ENCODE data around the gene FBXL14.
A peak's percentile ranks its signal among the peaks of the same experiment; 100 is the strongest.

Gene FBXL14

DNA sequence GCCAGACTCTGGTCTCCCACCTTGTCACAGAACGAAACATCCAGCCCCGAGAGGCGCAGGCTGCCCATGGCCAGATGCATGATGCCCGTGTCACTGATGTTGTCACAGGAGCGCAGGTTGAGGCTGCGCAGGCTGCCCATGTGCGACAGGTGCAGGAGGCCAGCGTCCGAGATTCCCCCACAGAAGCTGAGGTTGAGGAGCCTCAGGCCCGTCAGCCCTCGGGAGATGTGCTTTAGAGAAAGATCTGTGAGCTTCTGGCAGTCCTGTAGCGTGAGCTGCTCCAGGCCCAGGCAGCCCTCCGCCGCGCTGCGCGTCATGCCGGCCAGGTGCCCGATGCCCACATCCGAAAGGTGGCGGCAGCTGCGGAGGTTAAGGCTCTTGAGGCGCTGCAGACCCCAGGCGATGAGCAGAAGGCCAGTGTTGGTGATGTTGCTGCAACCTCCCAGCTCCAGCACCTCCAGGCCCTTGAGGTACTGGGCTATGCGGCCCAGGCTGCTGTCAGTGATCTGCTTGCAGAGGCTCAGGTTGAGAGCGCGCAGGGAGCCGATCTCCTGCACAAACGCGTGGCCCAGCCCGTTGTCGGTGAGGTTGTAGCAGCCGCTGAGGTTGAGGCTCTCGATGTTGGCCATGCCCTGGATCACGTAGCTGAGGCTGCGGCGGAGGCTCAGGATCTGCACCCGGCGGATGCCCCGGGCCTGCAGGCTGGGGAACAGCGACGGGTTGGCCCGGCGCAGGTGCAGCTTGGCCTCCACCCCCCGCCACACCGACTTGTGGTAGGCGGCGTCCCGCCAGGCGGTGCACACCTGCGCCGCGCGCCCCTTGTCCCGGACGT is 991 bp downstream of the FBXL14 start (continued):
- TF ChIP-seq ZSCAN30 (tag by site-specific recombination; IDR thresholded peaks at IDR 0.05): no peak; the same call in 1 of the 2 replicates
- TF ChIP-seq SP3 (tag by site-specific recombination; IDR thresholded peaks at IDR 0.05): peak; percentile 56
- no peak for TF ChIP-seq ZNF747 (tag by site-specific recombination; IDR thresholded peaks at IDR 0.05)
- TF ChIP-seq PRDM4 (tag by site-specific recombination; IDR thresholded peaks at IDR 0.05): no peak
- TF ChIP-seq ZNF324 (tag by site-specific recombination; IDR thresholded peaks at IDR 0.05): no peak
- no peak for TF ChIP-seq ZNF596 (tag by site-specific recombination; IDR thresholded peaks at IDR 0.05)
- TF ChIP-seq ZBTB8A (tag by site-specific recombination; IDR thresholded peaks at IDR 0.05): 0 out of 2 replicates have a peak, but pooled peaks have one; percentile 30
- TF ChIP-seq ZNF624 (tag by site-specific recombination; IDR thresholded peaks at IDR 0.05): no peak; the same call in 1 of the 2 replicates
- TF ChIP-seq EGR2 (tag by site-specific recombination; IDR thresholded peaks at IDR 0.05; ENCODE audit: low read depth): no peak
- TF ChIP-seq, protein P1, sequence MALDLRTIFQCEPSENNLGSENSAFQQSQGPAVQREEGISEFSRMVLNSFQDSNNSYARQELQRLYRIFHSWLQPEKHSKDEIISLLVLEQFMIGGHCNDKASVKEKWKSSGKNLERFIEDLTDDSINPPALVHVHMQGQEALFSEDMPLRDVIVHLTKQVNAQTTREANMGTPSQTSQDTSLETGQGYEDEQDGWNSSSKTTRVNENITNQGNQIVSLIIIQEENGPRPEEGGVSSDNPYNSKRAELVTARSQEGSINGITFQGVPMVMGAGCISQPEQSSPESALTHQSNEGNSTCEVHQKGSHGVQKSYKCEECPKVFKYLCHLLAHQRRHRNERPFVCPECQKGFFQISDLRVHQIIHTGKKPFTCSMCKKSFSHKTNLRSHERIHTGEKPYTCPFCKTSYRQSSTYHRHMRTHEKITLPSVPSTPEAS (tag by site-specific recombination; IDR thresholded peaks at IDR 0.05): no peak
- peak; percentile 4 for TF ChIP-seq ZNF335 (tag by site-specific recombination; conservative IDR thresholded peaks at IDR 0.05)
- TF ChIP-seq ZNF138 (tag by site-specific recombination; IDR thresholded peaks at IDR 0.05; ENCODE audit: borderline replicate concordance): no peak
- TF ChIP-seq ZNF837 (tag by site-specific recombination; IDR thresholded peaks at IDR 0.05): peak; percentile 20; the same call in 1 of the 2 replicates
- TF ChIP-seq SALL2 (tag by site-specific recombination; IDR thresholded peaks at IDR 0.05; ENCODE audit: borderline replicate concordance): no peak
- TF ChIP-seq, protein P2, sequence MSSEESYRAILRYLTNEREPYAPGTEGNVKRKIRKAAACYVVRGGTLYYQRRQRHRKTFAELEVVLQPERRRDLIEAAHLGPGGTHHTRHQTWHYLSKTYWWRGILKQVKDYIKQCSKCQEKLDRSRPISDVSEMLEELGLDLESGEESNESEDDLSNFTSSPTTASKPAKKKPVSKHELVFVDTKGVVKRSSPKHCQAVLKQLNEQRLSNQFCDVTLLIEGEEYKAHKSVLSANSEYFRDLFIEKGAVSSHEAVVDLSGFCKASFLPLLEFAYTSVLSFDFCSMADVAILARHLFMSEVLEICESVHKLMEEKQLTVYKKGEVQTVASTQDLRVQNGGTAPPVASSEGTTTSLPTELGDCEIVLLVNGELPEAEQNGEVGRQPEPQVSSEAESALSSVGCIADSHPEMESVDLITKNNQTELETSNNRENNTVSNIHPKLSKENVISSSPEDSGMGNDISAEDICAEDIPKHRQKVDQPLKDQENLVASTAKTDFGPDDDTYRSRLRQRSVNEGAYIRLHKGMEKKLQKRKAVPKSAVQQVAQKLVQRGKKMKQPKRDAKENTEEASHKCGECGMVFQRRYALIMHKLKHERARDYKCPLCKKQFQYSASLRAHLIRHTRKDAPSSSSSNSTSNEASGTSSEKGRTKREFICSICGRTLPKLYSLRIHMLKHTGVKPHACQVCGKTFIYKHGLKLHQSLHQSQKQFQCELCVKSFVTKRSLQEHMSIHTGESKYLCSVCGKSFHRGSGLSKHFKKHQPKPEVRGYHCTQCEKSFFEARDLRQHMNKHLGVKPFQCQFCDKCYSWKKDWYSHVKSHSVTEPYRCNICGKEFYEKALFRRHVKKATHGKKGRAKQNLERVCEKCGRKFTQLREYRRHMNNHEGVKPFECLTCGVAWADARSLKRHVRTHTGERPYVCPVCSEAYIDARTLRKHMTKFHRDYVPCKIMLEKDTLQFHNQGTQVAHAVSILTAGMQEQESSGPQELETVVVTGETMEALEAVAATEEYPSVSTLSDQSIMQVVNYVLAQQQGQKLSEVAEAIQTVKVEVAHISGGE (tag by site-specific recombination; conservative IDR thresholded peaks at IDR 0.05; ENCODE audit: low read depth): peak; percentile 43
- TF ChIP-seq ZNF394 (tag by site-specific recombination; IDR thresholded peaks at IDR 0.05; ENCODE audit: borderline replicate concordance): peak; percentile 14; the same call in 1 of the 2 replicates
- no peak for TF ChIP-seq ZNF580 (tag by site-specific recombination; IDR thresholded peaks at IDR 0.05)
- no peak for TF ChIP-seq ZNF654 (tag by site-specific recombination; IDR thresholded peaks at IDR 0.05; ENCODE audit: low read depth)
- TF ChIP-seq ZNF37A (tag by site-specific recombination; IDR thresholded peaks at IDR 0.05): no peak
- TF ChIP-seq, protein P3, sequence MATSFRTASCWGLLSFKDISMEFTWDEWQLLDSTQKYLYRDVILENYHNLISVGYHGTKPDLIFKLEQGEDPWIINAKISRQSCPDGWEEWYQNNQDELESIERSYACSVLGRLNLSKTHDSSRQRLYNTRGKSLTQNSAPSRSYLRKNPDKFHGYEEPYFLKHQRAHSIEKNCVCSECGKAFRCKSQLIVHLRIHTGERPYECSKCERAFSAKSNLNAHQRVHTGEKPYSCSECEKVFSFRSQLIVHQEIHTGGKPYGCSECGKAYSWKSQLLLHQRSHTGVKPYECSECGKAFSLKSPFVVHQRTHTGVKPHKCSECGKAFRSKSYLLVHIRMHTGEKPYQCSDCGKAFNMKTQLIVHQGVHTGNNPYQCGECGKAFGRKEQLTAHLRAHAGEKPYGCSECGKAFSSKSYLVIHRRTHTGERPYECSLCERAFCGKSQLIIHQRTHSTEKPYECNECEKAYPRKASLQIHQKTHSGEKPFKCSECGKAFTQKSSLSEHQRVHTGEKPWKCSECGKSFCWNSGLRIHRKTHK (tag by site-specific recombination; IDR thresholded peaks at IDR 0.05): no peak
- TF ChIP-seq ZBTB44 (tag by site-specific recombination; IDR thresholded peaks at IDR 0.05): no peak
- TF ChIP-seq ZNF777 (tag by site-specific recombination; IDR thresholded peaks at IDR 0.05; ENCODE audit: borderline replicate concordance): no peak
- 0 out of 2 replicates have a peak, but pooled peaks have one; percentile 52 for TF ChIP-seq SCRT1 (tag by site-specific recombination; IDR thresholded peaks at IDR 0.05; ENCODE audit: borderline replicate concordance)
- 0 out of 2 replicates have a peak, but pooled peaks have one; percentile 45 for TF ChIP-seq ZNF610 (tag by site-specific recombination; IDR thresholded peaks at IDR 0.05; ENCODE audit: borderline replicate concordance)
- no peak for TF ChIP-seq BCL11A (tag by site-specific recombination; IDR thresholded peaks at IDR 0.05; ENCODE audit: low read depth)
- TF ChIP-seq ZNF274 (IDR thresholded peaks at IDR 0.05; ENCODE audit: low read length): no peak
- TF ChIP-seq ZNF274 (tag by site-specific recombination; IDR thresholded peaks at IDR 0.05; ENCODE audit: borderline replicate concordance): no peak
